NCI-H226 (cell line): ENCODE measurements around the gene MED12L.

Source experiments
- DNase-seq: peaks from one replicate; pipeline ENCODE4 v3.0.0-alpha.2; 2015

MED12L gene

GRCh38 chr3:151479452-151479851 is 394.0 kb downstream of the MED12L start:
- DNase-seq, result no peak

- DNase-seq, result no peak
Measured at GRCh38 chr3:151480492-151480891, 395.0 kb downstream of the MED12L start.

GRCh38 chr3:151483488-151483887 is 398.0 kb downstream of the MED12L start:
- DNase-seq, result no peak

GRCh38 chr3:151483961-151484520 is 398.6 kb downstream of the MED12L start:
- DNase-seq, result no peak
